Tibial artery (tissue), 4 donors: ENCODE results near the gene GORASP2.
A peak's percentile ranks its signal among the peaks of the same experiment; 100 is the strongest.

Experiments
- DNase-seq, 2 donors: peaks; one replicate each; pipeline ENCODE4 v3.0.0-alpha.2; 2019
- H3K27ac ChIP-seq, 2 donors: fragments of 200-600 bp; sonication (generic) in 1 of 2; 1 replicate in 1 of 2; 2 replicates in 1 of 2; pipeline ENCODE4 v1.5.1; 2018 to 2019; ENCODE audit warnings: mild to moderate bottlenecking in 1 of 2
- H3K27me3 ChIP-seq, 2 donors: fragments of 200-600 bp; sonication (generic) in 1 of 2; one replicate each; pipeline versions ENCODE4 v1.5.1 to v1.6.0; 2016 to 2019
- H3K36me3 ChIP-seq, 3 donors: fragments of 200-600 bp; sonication (generic) in 2 of 3; one replicate each; pipeline ENCODE4 v1.5.1; 2016 to 2019; ENCODE audit warnings: mild to moderate bottlenecking in 2 of 3
- H3K4me1 ChIP-seq, 4 donors: fragments of 200-600 bp; sonication (generic) in 2 of 4; 1 replicate in 3 of 4; 2 replicates in 1 of 4; pipeline ENCODE4 v1.5.1; 2016 to 2019
- H3K4me3 ChIP-seq, 2 donors: fragments of 200-600 bp; sonication (generic) in 1 of 2; 1 replicate in 1 of 2; 2 replicates in 1 of 2; pipeline ENCODE4 v1.5.1; 2018 to 2019; ENCODE audit warnings: mild to moderate bottlenecking in 2 of 2
- H3K9me3 ChIP-seq, 3 donors: fragments of 200-600 bp; sonication (generic) in 1 of 3; one replicate each; pipeline ENCODE4 v1.5.1; 2016 to 2019
- CTCF ChIP-seq, 2 experiments: fragments of 200-600 bp in 1 of 2; fragments of 450-650 bp in 1 of 2; IDR thresholded peaks; one replicate each; pipeline ENCODE4 v1.5.1; 2017 to 2019; ENCODE audit warnings: antibody characterized with exemption in 2 of 2, mild to moderate bottlenecking in 1 of 2, moderate library complexity in 1 of 2
- intact Hi-C: fragments of 100-400 bp; cut with DNase I; formaldehyde crosslinking; loops from one replicate; pipeline ENCODE4 v1.15.0; 2023; ENCODE audit warnings: low total_unique reads

The GORASP2 gene

GRCh38 chr2:170928824-170929685 is at the start of gene GORASP2:
Gene GORASP2, plus strand, starts transcription at chr2:170929253. Its CDS starts 88 bp downstream, at chr2:170929341.
- peak; percentile 97 to 98 for TF ChIP-seq CTCF (IDR thresholded peaks at IDR 0.05)
- Histone ChIP-seq H3K27ac (peak within 1 kb of the TSS; percentile 98 to 99), H3K4me1 (peaks cover 0 to 45% (median 21%) of the 10 kb centered on the region in 4 donors), H3K27me3 (no peaks in the 10 kb centered on the region), H3K4me3 (peak within 1 kb of the TSS; percentile 92 to 99), H3K9me3 (no peaks in the 10 kb centered on the region), H3K36me3 (no peaks in the 10 kb centered on the region)
- DNase-seq, result peak; percentile 99
- intact Hi-C loops, result no loop called here

- no peak for TF ChIP-seq CTCF (IDR thresholded peaks at IDR 0.05)
- peaks cover 0 to 9% of the 10 kb centered on the region in 2 donors for H3K27me3 ChIP-seq
- H3K27ac ChIP-seq, result no peak overlapping the region
- intact Hi-C loops, result no loop called here
- no peak for DNase-seq
- H3K36me3 ChIP-seq, result no peaks in the 10 kb centered on the region
- H3K9me3 ChIP-seq, result no peaks in the 10 kb centered on the region
- no peaks in the 10 kb centered on the region for H3K4me1 ChIP-seq
- no peak overlapping the region for H3K4me3 ChIP-seq
Measured at GRCh38 chr2:170881840-170882239, 47.2 kb upstream of the GORASP2 start.

- H3K4me1 ChIP-seq, result no peaks in the 10 kb centered on the region
- no peaks in the 10 kb centered on the region for H3K9me3 ChIP-seq
- peaks cover 0 to 9% of the 10 kb centered on the region in 2 donors for H3K27me3 ChIP-seq
- DNase-seq, result no peak
- no peak overlapping the region for H3K4me3 ChIP-seq
- no peak overlapping the region for H3K27ac ChIP-seq
- intact Hi-C loops, result no loop called here
- TF ChIP-seq CTCF (IDR thresholded peaks at IDR 0.05), result no peak
- H3K36me3 ChIP-seq, result no peaks in the 10 kb centered on the region
Measured at GRCh38 chr2:170882758-170883157, 46.3 kb upstream of the GORASP2 start.

- Histone ChIP-seq H3K4me3 (no peak overlapping the region), H3K4me1 (no peaks in the 10 kb centered on the region), H3K27ac (no peak overlapping the region), H3K9me3 (no peaks in the 10 kb centered on the region), H3K36me3 (no peaks in the 10 kb centered on the region), H3K27me3 (peaks cover 0 to 9% of the 10 kb centered on the region in 2 donors)
- no peak for TF ChIP-seq CTCF (IDR thresholded peaks at IDR 0.05)
- DNase-seq, result no peak
- intact Hi-C loops, result no loop called here
Measured at GRCh38 chr2:170883683-170884082, 45.4 kb upstream of the GORASP2 start.

- Histone ChIP-seq H3K4me3 (no peak overlapping the region), H3K36me3 (no peaks in the 10 kb centered on the region), H3K9me3 (no peaks in the 10 kb centered on the region), H3K4me1 (no peaks in the 10 kb centered on the region), H3K27ac (no peak overlapping the region), H3K27me3 (peaks cover 0 to 9% of the 10 kb centered on the region in 2 donors)
- no peak for DNase-seq
- intact Hi-C loops, result no loop called here
- no peak for TF ChIP-seq CTCF (IDR thresholded peaks at IDR 0.05)
Measured at GRCh38 chr2:170885130-170885791, 43.8 kb upstream of the GORASP2 start.
